Measurements from ENCODE around the gene FAAP100. TPM values are rescaled to one million over a fixed set of nuclear protein-coding genes. Genes with fewer than 3 reads are reported as not detected.

Gene FAAP100
- total and polyA plus RNA-seq, 2 experiments from 2014 or later: 25.2 to 44.9 TPM

DNA sequence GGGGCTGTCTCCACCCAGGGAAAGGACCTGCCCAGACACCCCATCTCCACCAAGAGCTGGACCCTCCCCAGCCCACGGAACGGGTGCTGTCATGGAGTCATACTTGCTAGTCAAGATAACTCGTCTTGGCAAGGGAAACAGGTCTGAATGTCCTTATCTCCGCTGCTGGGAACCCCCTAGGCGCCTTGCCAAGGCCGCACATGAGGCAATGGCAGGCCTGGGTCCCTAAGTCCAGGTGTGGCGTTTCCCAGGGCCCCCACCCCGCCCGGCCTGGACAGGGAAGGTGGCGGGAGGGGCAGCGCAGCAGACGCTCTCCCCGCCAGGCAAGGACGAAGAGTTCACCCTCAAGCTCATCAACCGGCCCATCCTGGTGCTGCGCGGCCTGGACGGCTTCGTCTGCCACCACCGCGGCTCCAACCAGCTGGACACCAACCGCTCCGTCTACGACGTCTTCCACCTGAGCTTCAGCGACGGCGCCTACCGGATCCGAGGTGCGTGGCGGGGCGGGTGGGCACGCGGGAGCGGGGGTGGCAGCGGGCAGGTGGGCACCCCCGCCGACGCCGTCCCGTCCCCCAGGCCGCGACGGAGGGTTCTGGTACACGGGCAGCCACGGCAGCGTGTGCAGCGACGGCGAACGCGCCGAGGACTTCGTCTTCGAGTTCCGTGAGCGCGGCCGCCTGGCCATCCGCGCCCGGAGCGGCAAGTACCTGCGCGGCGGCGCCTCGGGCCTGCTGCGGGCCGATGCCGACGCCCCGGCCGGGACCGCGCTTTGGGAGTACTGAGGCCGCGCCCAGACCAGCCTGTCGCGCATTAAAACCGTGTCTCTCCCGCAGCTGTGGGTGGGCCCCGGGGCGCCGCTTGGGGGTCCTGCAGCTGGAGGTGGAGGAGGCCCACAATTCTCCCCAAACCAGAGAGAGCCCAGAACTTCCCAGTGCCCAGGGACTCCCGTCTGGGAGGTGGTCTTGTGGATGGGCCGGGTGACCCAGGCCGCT is 15.6 kb downstream of the FAAP100 start:
- no peaks in the 10 kb centered on the region for H3K9me2 ChIP-seq (ENCODE audit: insufficient read depth)
- H3K4me3 ChIP-seq: no peak overlapping the region
- no peaks in the 10 kb centered on the region for H3K4me1 ChIP-seq (ENCODE audit: insufficient read depth)
- TF ChIP-seq EZH2phosphoT487 (IDR thresholded peaks at IDR 0.05; ENCODE audit: insufficient read depth, low read depth): no peak
- no peak for TF ChIP-seq EZH2 (IDR thresholded peaks at IDR 0.05; ENCODE audit: insufficient read depth, poor library complexity, severe bottlenecking)
- 16 to 21% methylated on average over 52 to 75 of the region's 89 CpGs for WGBS, 2 experiments (ENCODE audit: low coverage in 1 of 2, low lambda C conversion rate in 2 of 2, missing lambda C conversion rate in 2 of 2)
- H3K9me3 ChIP-seq (ENCODE audit: low read depth): no peaks in the 10 kb centered on the region
- no peaks in the 10 kb centered on the region; the same call in 1 of the 2 replicates for H3K36me3 ChIP-seq (ENCODE audit: low read depth)
- in situ Hi-C loops (cut with MboI): no loop called here
- H3K4me2 ChIP-seq (ENCODE audit: unreplicated experiment): no peak overlapping the region
- no peaks in the 10 kb centered on the region for H3F3A ChIP-seq (ENCODE audit: insufficient read depth)
- H3K9ac ChIP-seq: no peak overlapping the region
- DNase-seq: peak; percentile 47
- H2AFZ ChIP-seq: no peak overlapping the region
- H3K79me2 ChIP-seq (ENCODE audit: insufficient read depth): no peaks in the 10 kb centered on the region
- H3K27me3 ChIP-seq (replicated peaks; ENCODE audit: insufficient read depth): no peaks in the 10 kb centered on the region
- H4K20me1 ChIP-seq (ENCODE audit: insufficient read depth): no peaks in the 10 kb centered on the region
- H3K27ac ChIP-seq: no peak overlapping the region

DNA sequence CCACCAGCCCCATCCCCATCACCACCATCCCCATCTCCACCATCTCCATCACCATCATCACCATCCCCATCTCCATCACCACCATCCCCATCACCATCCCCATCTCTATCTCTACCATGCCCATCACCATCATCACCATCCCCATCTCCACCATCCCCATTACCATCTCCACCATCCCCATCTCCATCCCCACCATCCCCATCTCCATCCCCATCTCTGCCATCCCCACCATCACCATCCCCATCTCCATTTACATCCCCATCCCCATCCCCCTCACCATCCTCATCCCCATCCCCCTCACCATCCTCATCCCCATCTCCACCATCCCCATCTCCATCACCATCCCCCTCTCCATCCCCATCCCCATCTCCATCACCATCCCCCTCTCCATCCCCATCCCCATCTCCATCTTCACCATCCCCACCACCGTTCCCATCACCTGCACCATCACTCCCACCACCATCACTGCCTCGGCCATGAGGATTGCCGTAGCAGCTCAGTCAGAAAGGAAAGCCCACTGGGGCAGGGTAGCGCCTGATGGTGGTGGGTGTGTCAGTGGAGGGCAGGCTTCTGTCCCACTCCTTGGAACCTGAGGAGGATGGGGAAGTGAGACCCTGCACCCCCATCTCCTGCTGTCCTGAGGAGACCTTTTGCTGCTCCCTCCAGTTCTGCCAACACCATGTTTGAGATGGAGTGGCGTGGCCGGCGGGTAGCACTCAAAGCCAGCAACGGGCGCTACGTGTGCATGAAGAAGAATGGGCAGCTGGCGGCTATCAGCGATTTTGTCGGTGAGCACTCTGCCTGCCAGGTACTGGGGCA is 16.5 kb downstream of the FAAP100 start:
- H4K20me1 ChIP-seq (ENCODE audit: insufficient read depth): no peaks in the 10 kb centered on the region
- H3K4me2 ChIP-seq (ENCODE audit: unreplicated experiment): no peak overlapping the region
- no peaks in the 10 kb centered on the region for H3K9me2 ChIP-seq (ENCODE audit: insufficient read depth)
- H2AFZ ChIP-seq: no peak overlapping the region
- WGBS, 2 experiments (ENCODE audit: low coverage in 1 of 2, low lambda C conversion rate in 2 of 2, missing lambda C conversion rate in 2 of 2): 43 to 59% methylated on average over 13 of the region's 13 CpGs
- in situ Hi-C loops (cut with MboI): no loop called here
- H3K36me3 ChIP-seq (ENCODE audit: low read depth): no peaks in the 10 kb centered on the region; the same call in 1 of the 2 replicates
- TF ChIP-seq EZH2 (IDR thresholded peaks at IDR 0.05; ENCODE audit: insufficient read depth, poor library complexity, severe bottlenecking): no peak
- no peak for TF ChIP-seq EZH2phosphoT487 (IDR thresholded peaks at IDR 0.05; ENCODE audit: insufficient read depth, low read depth)
- H3K79me2 ChIP-seq (ENCODE audit: insufficient read depth): no peaks in the 10 kb centered on the region
- no peak for DNase-seq
- H3K4me3 ChIP-seq: no peak overlapping the region
- H3K27ac ChIP-seq: no peak overlapping the region
- H3K9ac ChIP-seq: no peak overlapping the region
- H3K27me3 ChIP-seq (replicated peaks; ENCODE audit: insufficient read depth): no peaks in the 10 kb centered on the region
- no peaks in the 10 kb centered on the region for H3K4me1 ChIP-seq (ENCODE audit: insufficient read depth)
- H3K9me3 ChIP-seq (ENCODE audit: low read depth): no peaks in the 10 kb centered on the region
- H3F3A ChIP-seq (ENCODE audit: insufficient read depth): no peaks in the 10 kb centered on the region

DNA sequence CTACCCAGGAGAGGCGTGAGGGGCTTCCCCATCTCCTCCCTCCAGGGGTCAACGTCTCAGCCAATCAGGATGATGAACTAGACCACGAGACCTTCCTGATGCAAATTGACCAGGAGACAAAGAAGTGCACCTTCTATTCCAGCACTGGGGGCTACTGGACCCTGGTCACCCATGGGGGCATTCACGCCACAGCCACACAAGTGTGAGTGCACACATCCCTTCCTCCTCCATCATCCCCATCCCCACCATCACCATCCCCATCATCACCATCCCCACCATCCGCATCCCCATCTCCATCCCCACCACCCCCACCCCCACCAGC is 17.2 kb downstream of the FAAP100 start:
- H3K79me2 ChIP-seq (ENCODE audit: insufficient read depth): no peaks in the 10 kb centered on the region
- no peaks in the 10 kb centered on the region for H3K4me1 ChIP-seq (ENCODE audit: insufficient read depth)
- DNase-seq: no peak
- H4K20me1 ChIP-seq (ENCODE audit: insufficient read depth): no peaks in the 10 kb centered on the region
- H3K4me2 ChIP-seq (ENCODE audit: unreplicated experiment): no peak overlapping the region
- H3K27me3 ChIP-seq (replicated peaks; ENCODE audit: insufficient read depth): no peaks in the 10 kb centered on the region
- H3K9me2 ChIP-seq (ENCODE audit: insufficient read depth): no peaks in the 10 kb centered on the region
- H3K9me3 ChIP-seq (ENCODE audit: low read depth): no peaks in the 10 kb centered on the region
- H3K9ac ChIP-seq: no peak overlapping the region
- no peaks in the 10 kb centered on the region for H3K36me3 ChIP-seq (ENCODE audit: low read depth)
- H3K4me3 ChIP-seq: no peak overlapping the region
- in situ Hi-C loops (cut with MboI): no loop called here
- TF ChIP-seq EZH2phosphoT487 (IDR thresholded peaks at IDR 0.05; ENCODE audit: insufficient read depth, low read depth) (no peak), EZH2 (IDR thresholded peaks at IDR 0.05; ENCODE audit: insufficient read depth, poor library complexity, severe bottlenecking) (no peak)
- no peak overlapping the region for H2AFZ ChIP-seq
- no peak overlapping the region for H3K27ac ChIP-seq
- 61 to 73% methylated on average over 3 to 5 of the region's 5 CpGs for WGBS, 2 experiments (ENCODE audit: low coverage in 1 of 2, low lambda C conversion rate in 2 of 2, missing lambda C conversion rate in 2 of 2)
- no peaks in the 10 kb centered on the region for H3F3A ChIP-seq (ENCODE audit: insufficient read depth)

DNA sequence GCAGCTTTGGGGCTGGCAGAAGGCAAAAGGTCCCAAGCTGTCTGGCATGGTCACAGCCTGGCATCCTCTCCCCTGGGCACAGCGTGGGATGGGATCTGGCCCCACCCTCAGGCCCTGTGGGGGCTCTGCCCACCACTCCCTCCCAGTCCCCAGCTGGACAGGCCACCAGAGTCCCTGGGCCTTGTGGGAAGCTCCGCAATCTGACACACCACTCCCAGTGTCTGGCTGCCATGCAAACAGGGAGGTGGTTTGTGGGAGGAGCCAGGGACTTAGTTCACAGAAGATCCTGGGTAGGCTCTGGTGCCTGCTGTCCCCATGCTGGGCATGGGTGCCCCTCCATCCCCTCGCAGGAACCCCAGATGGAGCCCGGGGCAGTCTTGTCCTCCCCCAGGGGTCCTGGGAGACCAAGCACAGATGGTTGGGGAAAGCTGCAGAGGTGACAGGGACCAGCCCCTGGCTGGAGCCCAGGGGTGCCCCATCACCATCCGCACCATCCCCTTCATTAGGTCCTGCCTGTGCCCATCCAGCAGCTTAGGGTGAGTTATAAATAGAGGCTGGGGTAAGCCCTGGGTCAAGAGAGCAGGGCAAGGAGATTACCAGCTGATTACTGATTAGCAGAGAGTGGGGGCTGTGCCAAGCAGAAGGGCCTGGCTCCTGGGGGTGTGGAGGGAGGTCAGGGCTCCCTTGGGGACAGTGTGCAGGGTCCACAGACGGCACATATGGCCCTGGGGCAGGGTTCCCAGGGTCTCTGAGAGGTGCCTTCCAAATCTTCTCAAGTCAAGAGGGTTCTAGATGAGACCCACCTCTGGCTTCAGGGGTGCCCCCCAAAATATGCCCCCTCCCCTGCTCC is 17.8 kb downstream of the FAAP100 start:
- H3F3A ChIP-seq (ENCODE audit: insufficient read depth): no peaks in the 10 kb centered on the region
- no peak overlapping the region for H3K4me2 ChIP-seq (ENCODE audit: unreplicated experiment)
- no peaks in the 10 kb centered on the region for H3K4me1 ChIP-seq (ENCODE audit: insufficient read depth)
- H3K36me3 ChIP-seq (ENCODE audit: low read depth): no peaks in the 10 kb centered on the region
- no peak overlapping the region for H3K9ac ChIP-seq
- H3K27ac ChIP-seq: no peak overlapping the region
- WGBS, 2 experiments (ENCODE audit: low coverage in 1 of 2, low lambda C conversion rate in 2 of 2, missing lambda C conversion rate in 2 of 2): 43 to 44% methylated on average over 6 of the region's 6 CpGs
- no peaks in the 10 kb centered on the region for H3K79me2 ChIP-seq (ENCODE audit: insufficient read depth)
- no peak overlapping the region for H2AFZ ChIP-seq
- no peak overlapping the region for H3K4me3 ChIP-seq
- no peaks in the 10 kb centered on the region for H3K9me2 ChIP-seq (ENCODE audit: insufficient read depth)
- H4K20me1 ChIP-seq (ENCODE audit: insufficient read depth): no peaks in the 10 kb centered on the region
- in situ Hi-C loops (cut with MboI): no loop called here
- no peaks in the 10 kb centered on the region for H3K9me3 ChIP-seq (ENCODE audit: low read depth)
- H3K27me3 ChIP-seq (replicated peaks; ENCODE audit: insufficient read depth): no peaks in the 10 kb centered on the region
- peak; percentile 59 for DNase-seq
- TF ChIP-seq EZH2phosphoT487 (IDR thresholded peaks at IDR 0.05; ENCODE audit: insufficient read depth, low read depth) (no peak), EZH2 (IDR thresholded peaks at IDR 0.05; ENCODE audit: insufficient read depth, poor library complexity, severe bottlenecking) (no peak)

All from GM23248 (cell line).